NCI-H146 treated with DMSO at 0.1 percent for 48 hours (cell line): ENCODE measurements around the gene IER5L.

Experiments used
- DNase-seq: peaks from one replicate; lab custom pipeline; 2025; ENCODE audit not compliant: unreplicated experiment; lab: John Stamatoyannopoulos, UW

IER5L gene

GRCh38 chr9:129182122-129182521 is 4.1 kb upstream of the IER5L start:
- DNase-seq: no peak

- no peak for DNase-seq
These were observed 3.2 kb upstream of the IER5L start for GRCh38 chr9:129181246-129181645.

GRCh38 chr9:129178568-129179382 is 714 bp upstream of the IER5L start:
- no peak for DNase-seq

GRCh38 chr9:129177443-129177790 is 644 bp downstream of the IER5L start:
- DNase-seq: no peak

- no peak for DNase-seq
These were observed 1.2 kb downstream of the IER5L start for GRCh38 chr9:129176701-129177442.

- DNase-seq: no peak
These were observed 2.0 kb downstream of the IER5L start for GRCh38 chr9:129175825-129176633.

GRCh38 chr9:129175515-129175824 is 2.6 kb downstream of the IER5L start:
- no peak for DNase-seq

GRCh38 chr9:129174724-129175514 is 3.1 kb downstream of the IER5L start:
- DNase-seq: no peak

GRCh38 chr9:129174102-129174723 is 3.8 kb downstream of the IER5L start:
- no peak for DNase-seq

GRCh38 chr9:129173296-129174101 is 4.6 kb downstream of the IER5L start:
- DNase-seq: no peak

- no peak for DNase-seq
These were observed 5.2 kb downstream of the IER5L start for GRCh38 chr9:129172816-129173215.

GRCh38 chr9:129171993-129172751 is 5.9 kb downstream of the IER5L start:
- DNase-seq: no peak

- no peak for DNase-seq
These were observed 7.8 kb downstream of the IER5L start for GRCh38 chr9:129170229-129170628.

- DNase-seq: no peak
These were observed 11.2 kb downstream of the IER5L start for GRCh38 chr9:129166623-129167557.

GRCh38 chr9:129165198-129165597 is 12.9 kb downstream of the IER5L start:
- DNase-seq: no peak

- no peak for DNase-seq
These were observed 13.7 kb downstream of the IER5L start for GRCh38 chr9:129164246-129164930.

GRCh38 chr9:129163753-129164152 is 14.3 kb downstream of the IER5L start:
- DNase-seq: no peak
